H1 (cell line): ENCODE results near the gene STARD3. TPM values are rescaled to one million over a fixed set of nuclear protein-coding genes. Genes with fewer than 3 reads are reported as not detected.

Source experiments
- CTCF ChIA-PET: fragments of 300-600 bp; sonication (Branson Sonifier 250); formaldehyde crosslinking; loops from one replicate; lab custom pipeline; 2021; ENCODE audit not compliant: partially characterized antibody; lab: Charles Lee
- POLR2A ChIA-PET: fragments of 300-600 bp; sonication (Branson Sonifier 250); formaldehyde crosslinking; loops from one replicate; lab custom pipeline; 2021; ENCODE audit warnings: inconsistent platforms; ENCODE audit not compliant: partially characterized antibody; lab: Charles Lee
- DNase-seq, 2 experiments: peaks; one replicate each; pipeline versions ENCODE4 v3.0.0 to v3.0.0-alpha.2; 2010 to 2022; ENCODE audit warnings: low spot score in 2 of 2, low read depth in 1 of 2, mixed read lengths in 1 of 2
- FAIRE-seq: peaks from 2 replicates; lab custom pipeline; 2011; peaks lifted over from hg19 to GRCh38; lab: Jason Lieb, UNC
- H2AFZ ChIP-seq: 2 replicates; pipeline ENCODE4 v1.8.1; 2012; ENCODE audit warnings: low read length, inconsistent platforms
- H2AK5ac ChIP-seq: 2 replicates; pipeline ENCODE4 v1.6.1; 2013; ENCODE audit warnings: low read depth, low read length
- H2BK120ac ChIP-seq: replicated peaks from 2 replicates; pipeline ENCODE3; 2013; ENCODE audit warnings: low read depth, low read length, inconsistent platforms
- H2BK12ac ChIP-seq: 2 replicates; pipeline ENCODE4 v1.6.1; 2013; ENCODE audit warnings: low read depth, low read length
- H2BK15ac ChIP-seq: 2 replicates; pipeline ENCODE4 v1.6.1; 2013; ENCODE audit warnings: low read length
- H2BK20ac ChIP-seq: 2 replicates; pipeline ENCODE4 v1.6.1; 2013; ENCODE audit warnings: low read length
- H2BK5ac ChIP-seq: 2 replicates; pipeline ENCODE4 v1.6.1; 2013; ENCODE audit warnings: low read depth, low read length
- H3K14ac ChIP-seq: 2 replicates; pipeline ENCODE4 v1.6.1; 2013; ENCODE audit warnings: inconsistent platforms; ENCODE audit not compliant: insufficient read length
- H3K18ac ChIP-seq: 2 replicates; pipeline ENCODE4 v1.6.1; 2013; ENCODE audit warnings: low read length; ENCODE audit errors: extremely low read depth
- H3K23ac ChIP-seq: 2 replicates; pipeline ENCODE4 v1.6.1; 2013; ENCODE audit warnings: inconsistent platforms; ENCODE audit not compliant: insufficient read length
- H3K23me2 ChIP-seq: 2 replicates; pipeline ENCODE4 v1.6.1; 2013; ENCODE audit warnings: low read depth, low read length
- H3K27ac ChIP-seq: 2 replicates; pipeline ENCODE4 v1.6.1; 2011; ENCODE audit warnings: low read depth, low read length, inconsistent platforms
- H3K27me3 ChIP-seq, 4 experiments: replicated peaks in 1 of 4; 1 replicate in 1 of 4; 2 replicates in 3 of 4; pipeline versions ENCODE4 v1.6.1 to v1.8.1; 2011 to 2013; ENCODE audit warnings: low read length in 3 of 4, mild to moderate bottlenecking in 3 of 4, inconsistent platforms in 2 of 4, mixed read lengths in 2 of 4, moderate library complexity in 1 of 4; ENCODE audit not compliant: control insufficient read depth in 3 of 4, insufficient read depth in 3 of 4; ENCODE audit errors: extremely low read depth in 1 of 4
- H3K36me3 ChIP-seq, 4 experiments: 2 replicates each; pipeline versions ENCODE4 v1.6.1 to v1.8.1; 2011 to 2013; ENCODE audit warnings: mild to moderate bottlenecking in 4 of 4, low read length in 3 of 4, moderate library complexity in 2 of 4, control low read depth in 1 of 4, inconsistent platforms in 1 of 4; ENCODE audit not compliant: insufficient read depth in 4 of 4, control insufficient read depth in 2 of 4
- H3K4ac ChIP-seq: replicated peaks from 2 replicates; pipeline ENCODE3; 2013; ENCODE audit warnings: low read length, low read depth, mixed read lengths, inconsistent platforms; ENCODE audit not compliant: insufficient read length
- H3K4me1 ChIP-seq, 4 experiments: replicated peaks in 1 of 4; 1 replicate in 1 of 4; 2 replicates in 3 of 4; pipeline versions ENCODE4 v1.6.1 to v1.8.1; 2011 to 2013; ENCODE audit warnings: low read length in 3 of 4, inconsistent platforms in 2 of 4, mixed read lengths in 1 of 4; ENCODE audit not compliant: insufficient read depth in 4 of 4, control insufficient read depth in 3 of 4
- H3K4me2 ChIP-seq, 2 experiments: 2 replicates each; pipeline versions ENCODE4 v1.6.1 to v1.8.1; 2011 to 2013; ENCODE audit warnings: low read depth in 2 of 2, low read length in 2 of 2, control low read depth in 1 of 2, inconsistent platforms in 1 of 2, mild to moderate bottlenecking in 1 of 2; ENCODE audit not compliant: insufficient read depth in 1 of 2
- H3K4me3 ChIP-seq, 4 experiments: fragments of 200-600, 300-600 bp in 1 of 4; sonication (generic), shearing (Covaris generic), sonication (Bioruptor Twin) in 1 of 4; 2 replicates each; pipeline versions ENCODE4 v1.5.1 to v1.8.1; 2011 to 2016; ENCODE audit warnings: low read length in 4 of 4, low read depth in 3 of 4, control low read depth in 2 of 4, inconsistent platforms in 2 of 4, mild to moderate bottlenecking in 2 of 4, mixed read lengths in 1 of 4, moderate library complexity in 1 of 4; ENCODE audit not compliant: insufficient read depth in 2 of 4; ENCODE audit errors: extremely low read depth in 1 of 4
- H3K56ac ChIP-seq: replicated peaks from 2 replicates; pipeline ENCODE3; 2013; ENCODE audit warnings: low read depth, mild to moderate bottlenecking, mixed read lengths, low read length, inconsistent platforms; ENCODE audit not compliant: insufficient read length
- H3K79me1 ChIP-seq: 2 replicates; pipeline ENCODE4 v1.6.1; 2013; ENCODE audit warnings: low read depth, low read length, control low read depth
- H3K79me2 ChIP-seq, 2 experiments: 2 replicates each; pipeline versions ENCODE4 v1.6.1 to v1.8.1; 2012 to 2013; ENCODE audit warnings: low read length in 2 of 2, mild to moderate bottlenecking in 2 of 2, inconsistent platforms in 1 of 2; ENCODE audit not compliant: insufficient read depth in 2 of 2, control insufficient read depth in 1 of 2
- H3K9ac ChIP-seq, 4 experiments: replicated peaks in 1 of 4; 1 replicate in 1 of 4; 2 replicates in 3 of 4; pipeline versions ENCODE4 v1.6.1 to v1.8.1; 2011 to 2013; ENCODE audit warnings: low read depth in 3 of 4, low read length in 3 of 4, control low read depth in 2 of 4, mild to moderate bottlenecking in 2 of 4, moderate library complexity in 2 of 4, inconsistent platforms in 1 of 4; ENCODE audit errors: extremely low read depth in 1 of 4
- H3K9me3 ChIP-seq, 2 experiments: 2 replicates each; pipeline versions ENCODE4 v1.6.1 to v1.8.1; 2012 to 2013; ENCODE audit warnings: mild to moderate bottlenecking in 2 of 2, moderate library complexity in 2 of 2, control low read depth in 1 of 2, inconsistent platforms in 1 of 2, low read depth in 1 of 2, low read length in 1 of 2, mixed read lengths in 1 of 2; ENCODE audit not compliant: insufficient read depth in 2 of 2
- H4K20me1 ChIP-seq, 2 experiments: replicated peaks in 1 of 2; 2 replicates each; pipeline versions ENCODE3 to v1.8.1; 2011 to 2013; ENCODE audit warnings: inconsistent platforms in 2 of 2, low read length in 2 of 2, mild to moderate bottlenecking in 1 of 2; ENCODE audit not compliant: insufficient read depth in 2 of 2, control insufficient read depth in 1 of 2
- H4K5ac ChIP-seq: 2 replicates; pipeline ENCODE4 v1.6.1; 2013; ENCODE audit warnings: low read length, low read depth, mixed read lengths, inconsistent platforms; ENCODE audit not compliant: insufficient read length
- H4K8ac ChIP-seq: 2 replicates; pipeline ENCODE4 v1.8.0; 2013; ENCODE audit warnings: mild to moderate bottlenecking, moderate library complexity, low read length, inconsistent platforms; ENCODE audit not compliant: insufficient read depth; ENCODE audit errors: extremely low read depth
- H4K91ac ChIP-seq: replicated peaks from 2 replicates; pipeline ENCODE3; 2013; ENCODE audit warnings: low read length, mixed read lengths, inconsistent platforms; ENCODE audit not compliant: insufficient read length
- ASH2L ChIP-seq: fragments of 200-600, 300-600 bp; sonication (generic); IDR thresholded peaks from one replicate; pipeline ENCODE4 v1.7.1; 2017; ENCODE audit warnings: low read length
- GABPA ChIP-seq: IDR thresholded peaks from 2 replicates; pipeline ENCODE4 v1.6.1; 2011; ENCODE audit warnings: mild to moderate bottlenecking, low read length, moderate library complexity, borderline replicate concordance; ENCODE audit not compliant: insufficient read depth
- RNF2 ChIP-seq: fragments of 200-900, 300-1000 bp; sonication (generic); IDR thresholded peaks from 2 replicates; pipeline ENCODE4 v1.7.1; 2016; ENCODE audit warnings: borderline replicate concordance, low read depth, mild to moderate bottlenecking, antibody characterized with exemption, low read length; ENCODE audit not compliant: poor library complexity, severe bottlenecking; ENCODE audit errors: missing control alignments
- SP2 ChIP-seq: IDR thresholded peaks from 2 replicates; pipeline ENCODE4 v1.6.1; 2012; ENCODE audit warnings: mild to moderate bottlenecking, low read length, inconsistent platforms
- TAF7 ChIP-seq: optimal IDR thresholded peaks from 2 replicates; pipeline ENCODE3; 2011; ENCODE audit warnings: low read depth, mild to moderate bottlenecking, inconsistent platforms, low read length, moderate library complexity, borderline replicate concordance
- WGBS, 2 experiments: shearing (Covaris generic) in 1 of 2; methylation state at CpG; one replicate each; pipeline versions ENCODE4 v1.1.6 to v1.1.7; 2013 to 2015; ENCODE audit warnings: low lambda C conversion rate in 2 of 2, mixed read lengths in 2 of 2, inconsistent platforms in 1 of 2, low coverage in 1 of 2, missing lambda C conversion rate in 1 of 2; ENCODE audit not compliant: insufficient replicate concordance in 2 of 2, insufficient coverage in 1 of 2, insufficient read length in 1 of 2; ENCODE audit errors: extremely low coverage in 1 of 2, missing lambda C conversion rate in 1 of 2; 5-methylcytosine and 5-hydroxymethylcytosine counted together
- polyA plus RNA-seq, 7 experiments: library from polyadenylated mRNA; depleted of rRNA in 3 of 7; stranded (reverse) in 5 of 7; unstranded in 2 of 7; fragments of >200 nt in 5 of 7; fragments of 200-250 nt in 2 of 7; gene quantifications; 1 replicate in 5 of 7; 2 replicates in 1 of 7; 4 replicates in 1 of 7; pipeline versions ENCODE4 v1.2.1 to v1.2.3, GENCODE V29; 2011 to 2013; ENCODE audit warnings: missing spikeins in 2 of 7, mixed read lengths in 2 of 7
- total RNA-seq: library from RNA; stranded (reverse); fragmentation: NEBNext Ultra II Directional; extraction: Animal tissue kit (Norgen Biotek cat#: 25700); gene quantifications from 2 replicates; pipeline ENCODE4 v1.2.1, GENCODE V29; 2021
- TF ChIP-seq, protein P1 (sequence below): IDR thresholded peaks from 2 replicates; pipeline ENCODE4 v1.6.1; 2012; ENCODE audit warnings: inconsistent platforms

The STARD3 gene
- total and polyA plus RNA-seq, 2 of the 8 experiments (the other 6 are each of a cell fraction or from before 2014, with no cell fraction given): 47.6 to 80.3 TPM

GRCh38 chr17:39605492-39606433 is 31.2 kb upstream of the STARD3 start:
- peak overlapping the region; percentile 19 to 59 (median 34); a peak in 7 of 8 replicates for H3K4me3 ChIP-seq
- peak overlapping the region; percentile 35 for H3K4ac ChIP-seq
- no peak overlapping the region for H4K5ac ChIP-seq
- no peaks in the 10 kb centered on the region for H3K79me2 ChIP-seq
- peaks cover 14% of the 10 kb centered on the region; the same call in 1 of the 2 replicates for H3K23me2 ChIP-seq
- H3K79me1 ChIP-seq: no peaks in the 10 kb centered on the region
- peak in 1 of 2 experiments; percentile 81 for DNase-seq
- H4K20me1 ChIP-seq: peaks cover 2 to 11% of the 10 kb centered on the region in 2 experiments
- H3K36me3 ChIP-seq: no peaks in the 10 kb centered on the region
- FAIRE-seq: no peak
- H2BK120ac ChIP-seq: no peak overlapping the region
- H2BK15ac ChIP-seq: peak overlapping the region; percentile 40; the same call in 1 of the 2 replicates
- H2BK5ac ChIP-seq: peak overlapping the region; percentile 71; the same call in 1 of the 2 replicates
- H4K91ac ChIP-seq: peak overlapping the region; percentile 77
- POLR2A ChIA-PET: interaction anchor here (1.0 to 2.7 kb wide), 8 partner anchors 8 to 65 kb away, joined by 3 to 15 read pairs (median 6); no protein-coding TSS in a partner anchor
- peaks cover 78 to 95% (median 91%) of the 10 kb centered on the region in 4 experiments for H3K27me3 ChIP-seq
- H2AK5ac ChIP-seq: peak overlapping the region; percentile 53; the same call in 1 of the 2 replicates
- no peak overlapping the region for H3K27ac ChIP-seq
- H3K56ac ChIP-seq: no peak overlapping the region
- H3K23ac ChIP-seq: no peak overlapping the region
- no peak overlapping the region for H3K9ac ChIP-seq
- H3K14ac ChIP-seq: no peak overlapping the region
- H3K18ac ChIP-seq: peak overlapping the region; percentile 93
- H2BK12ac ChIP-seq: peak overlapping the region; percentile 92; the same call in 1 of the 2 replicates
- peak overlapping the region; percentile 90 for H3K4me2 ChIP-seq
- H3K4me1 ChIP-seq: peaks cover 5 to 50% (median 28%) of the 10 kb centered on the region in 4 experiments
- 2% methylated on average over 91 of the region's 102 CpGs; no CpG with 5 or more reads in 1 of the 2 experiments for WGBS, 2 experiments
- no peaks in the 10 kb centered on the region for H3K9me3 ChIP-seq
- H4K8ac ChIP-seq: peak overlapping the region; percentile 53; the same call in 1 of the 2 replicates
- H2BK20ac ChIP-seq: peak overlapping the region; percentile 75; the same call in 1 of the 2 replicates
- H2AFZ ChIP-seq: no peak overlapping the region
- CTCF ChIA-PET: interaction anchor here (0.6 to 10.7 kb wide), 15 partner anchors 8 to 718 kb away, joined by 3 to 140 read pairs (median 3); partner anchors contain the start of genes ERBB2 and PPP1R1B
- TF ChIP-seq, protein P1, sequence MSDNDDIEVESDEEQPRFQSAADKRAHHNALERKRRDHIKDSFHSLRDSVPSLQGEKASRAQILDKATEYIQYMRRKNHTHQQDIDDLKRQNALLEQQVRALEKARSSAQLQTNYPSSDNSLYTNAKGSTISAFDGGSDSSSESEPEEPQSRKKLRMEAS: peak; percentile 49; the same call in 1 of the 2 replicates
- TF ChIP-seq TAF7 (no peak), GABPA (peak; percentile 14; the same call in 1 of the 2 replicates), ASH2L (peak; percentile 11), RNF2 (peak; percentile 88), SP2 (no peak)
